B cell (primary cell): ENCODE results near the gene CCDC170. TPM values are rescaled to one million over a fixed set of nuclear protein-coding genes. Genes with fewer than 3 reads are reported as not detected.

ENCODE experiments used
- ATAC-seq: fragments of 200-7000 bp; cut with Tn5 transposase; one replicate; pipeline ENCODE4 v1.10.0; 2021; ENCODE audit warnings: low read depth, mild to moderate bottlenecking, moderate number of reproducible peaks, moderate library complexity
- CTCF ChIA-PET: fragments of 350-600 bp; sonication (Branson Sonifier 250); formaldehyde crosslinking; loops from one replicate; lab custom pipeline; 2021; ENCODE audit warnings: antibody characterized with exemption, inconsistent platforms; lab: Charles Lee
- POLR2A ChIA-PET: fragments of 350-600 bp; sonication (Branson Sonifier 250); formaldehyde crosslinking; loops from one replicate; lab custom pipeline; 2021; ENCODE audit warnings: antibody characterized with exemption; lab: Charles Lee
- DNase-seq: peaks from one replicate; pipeline ENCODE4 v3.0.0; 2013
- H2AFZ ChIP-seq: 2 replicates; pipeline ENCODE4 v1.6.1; 2012; ENCODE audit warnings: mild to moderate bottlenecking, low read depth, low read length; ENCODE audit not compliant: insufficient read depth, poor library complexity, severe bottlenecking
- H3K27ac ChIP-seq, 2 donors: 1 replicate in 1 of 2; 2 replicates in 1 of 2; pipeline ENCODE4 v1.5.1; 2012 to 2013; ENCODE audit warnings: low read length in 2 of 2, mild to moderate bottlenecking in 2 of 2, moderate library complexity in 1 of 2
- H3K27me3 ChIP-seq, 4 experiments: fragments of 200-600 bp in 1 of 4; sonication (generic) in 1 of 4; replicated peaks in 1 of 4; 1 replicate in 2 of 4; 2 replicates in 2 of 4; pipeline versions ENCODE4 v1.6.1 to v1.7.0; 2013 to 2016; ENCODE audit warnings: low read length in 3 of 4, mild to moderate bottlenecking in 2 of 4, mixed read lengths in 1 of 4, moderate library complexity in 1 of 4; ENCODE audit not compliant: insufficient read depth in 4 of 4, control insufficient read depth in 3 of 4; ENCODE audit errors: control extremely low read depth in 1 of 4
- H3K36me3 ChIP-seq, 2 experiments: replicated peaks in 1 of 2; 1 replicate in 1 of 2; 2 replicates in 1 of 2; pipeline versions ENCODE4 v1.6.1 to v1.7.1; 2013; ENCODE audit warnings: low read length in 1 of 2; ENCODE audit not compliant: insufficient read depth in 2 of 2, control insufficient read depth in 1 of 2; ENCODE audit errors: control extremely low read depth in 1 of 2, extremely low read depth in 1 of 2
- H3K4me1 ChIP-seq, 2 donors: fragments of 200-600 bp in 1 of 2; sonication (generic) in 1 of 2; 1 replicate in 1 of 2; 2 replicates in 1 of 2; pipeline versions ENCODE4 v1.5.1 to v1.6.1; 2013 to 2017; ENCODE audit warnings: low read length in 2 of 2; ENCODE audit not compliant: control insufficient read depth in 2 of 2, insufficient read depth in 2 of 2
- H3K4me2 ChIP-seq: replicated peaks from 2 replicates; pipeline ENCODE3; 2012; ENCODE audit warnings: mild to moderate bottlenecking, low read depth, low read length; ENCODE audit not compliant: poor library complexity, severe bottlenecking
- H3K4me3 ChIP-seq, 5 experiments: fragments of 200-600 bp in 1 of 5; sonication (generic) in 1 of 5; 1 replicate in 3 of 5; 2 replicates in 2 of 5; pipeline versions ENCODE4 v1.5.1 to v1.7.0; 2011 to 2016; ENCODE audit warnings: low read length in 4 of 5, mild to moderate bottlenecking in 4 of 5, low read depth in 2 of 5, control low read depth in 1 of 5, moderate library complexity in 1 of 5; ENCODE audit not compliant: insufficient read depth in 1 of 5; ENCODE audit errors: control extremely low read depth in 1 of 5, extremely low read depth in 1 of 5
- H3K79me2 ChIP-seq: fragments of 200-600 bp; sonication (generic); one replicate; pipeline ENCODE4 v1.6.0; 2016; ENCODE audit warnings: low read length; ENCODE audit not compliant: control insufficient read depth, insufficient read depth
- H3K9ac ChIP-seq: fragments of 200-600 bp; sonication (generic); 2 replicates; pipeline ENCODE4 v1.6.1; 2017; ENCODE audit warnings: mild to moderate bottlenecking, low read length, moderate library complexity
- H3K9me3 ChIP-seq, 3 donors: one replicate each; pipeline versions ENCODE4 v1.6.1 to v1.7.1; 2013; ENCODE audit warnings: low read length in 2 of 3; ENCODE audit not compliant: control insufficient read depth in 2 of 3, insufficient read depth in 1 of 3; ENCODE audit errors: control extremely low read depth in 1 of 3
- H4K20me1 ChIP-seq: 2 replicates; pipeline ENCODE4 v1.6.0; 2012; ENCODE audit warnings: mild to moderate bottlenecking, low read length; ENCODE audit not compliant: insufficient read depth, control insufficient read depth, poor library complexity, severe bottlenecking
- H3K27ac Mint-ChIP-seq: one replicate; pipeline ENCODE4 v1.8.0; 2021; ENCODE audit warnings: mixed read lengths
- H3K27me3 Mint-ChIP-seq: one replicate; pipeline ENCODE4 v1.8.0; 2021; ENCODE audit warnings: mixed read lengths
- H3K4me1 Mint-ChIP-seq: one replicate; pipeline ENCODE4 v1.8.0; 2021; ENCODE audit warnings: mixed read lengths
- H3K4me3 Mint-ChIP-seq: one replicate; pipeline ENCODE4 v1.8.0; 2021; ENCODE audit warnings: mixed read lengths
- H3K9me3 Mint-ChIP-seq: one replicate; pipeline ENCODE4 v1.8.0; 2022; ENCODE audit warnings: mixed read lengths; ENCODE audit not compliant: insufficient read depth
- EZH2 ChIP-seq: IDR thresholded peaks from 2 replicates; pipeline ENCODE4 v1.6.1; 2012; ENCODE audit warnings: borderline replicate concordance, low read depth, mild to moderate bottlenecking, moderate library complexity, low read length; ENCODE audit not compliant: insufficient read depth, poor library complexity, severe bottlenecking
- WGBS: methylation state at CpG from one replicate; pipeline ENCODE4 v1.1.5; 2013; ENCODE audit warnings: missing lambda C conversion rate; ENCODE audit not compliant: insufficient coverage; 5-methylcytosine and 5-hydroxymethylcytosine counted together
- intact Hi-C: fragments of 100-400 bp; cut with micrococcal nuclease; formaldehyde crosslinking; loops from one replicate; pipeline ENCODE4 v1.10.0; 2022
- polyA plus RNA-seq: library from polyadenylated mRNA; depleted of rRNA; stranded (reverse); fragments of >200 nt; gene quantifications from 2 replicates; pipeline ENCODE4 v1.2.3, GENCODE V29; 2012
- total RNA-seq, 2 donors: library from RNA; stranded (reverse); fragments of 120-200 nt in 1 of 2; gene quantifications; 1 replicate in 1 of 2; 2 replicates in 1 of 2; pipeline versions ENCODE4 v1.2.3 to v1.2.4, GENCODE V29; 2013 to 2022
- TF ChIP-seq, protein P1 (sequence below): fragments of 200-600 bp; IDR thresholded peaks from one replicate; pipeline ENCODE4 v1.8.0; 2022; ENCODE audit warnings: antibody characterized with exemption, mild to moderate bottlenecking

CCDC170 gene
- total and polyA plus RNA-seq, 2 donors (not counting 1 experiment from before 2014, with no cell fraction given): 0.01 TPM; not detected in 1

GRCh38 chr6:151482290-151482689 lies 11.5 kb upstream of the CCDC170 start:
- ATAC-seq: no peak
- Mint-ChIP-seq H3K4me3 (peak overlapping the region; percentile 82), H3K27me3 (no peaks in the 10 kb centered on the region), H3K9me3 (no peaks in the 10 kb centered on the region), H3K4me1 (peaks cover 18% of the 10 kb centered on the region), H3K27ac (peak overlapping the region; percentile 89)
- Histone ChIP-seq H3K27me3 (no peaks in the 10 kb centered on the region), H4K20me1 (no peaks in the 10 kb centered on the region), H3K79me2 (no peaks in the 10 kb centered on the region), H3K36me3 (no peaks in the 10 kb centered on the region), H2AFZ (peak overlapping the region; percentile 41), H3K4me1 (peaks cover 13 to 15% of the 10 kb centered on the region in 2 donors), H3K9me3 (peaks cover 0 to 4% (median 0%) of the 10 kb centered on the region in 3 donors), H3K4me2 (peak overlapping the region; percentile 64), H3K27ac (peak overlapping the region; percentile 53 to 58), H3K4me3 (peak overlapping the region in 3 of 5 experiments; percentile 17 to 33 (median 26)), H3K9ac (peak overlapping the region; percentile 53)
- intact Hi-C loops: no loop called here
- peak; percentile 25 for DNase-seq
- ChIA-PET CTCF (interaction anchor here (0.7 to 0.9 kb wide), 2 partner anchors 9 to 158 kb away, joined by 4 read pairs; no protein-coding TSS in a partner anchor), POLR2A (interaction anchor here (0.7 kb wide), 1 partner anchor 34 kb away, joined by 7 read pairs; no protein-coding TSS in a partner anchor)
- no peak for TF ChIP-seq EZH2
- TF ChIP-seq, protein P1, sequence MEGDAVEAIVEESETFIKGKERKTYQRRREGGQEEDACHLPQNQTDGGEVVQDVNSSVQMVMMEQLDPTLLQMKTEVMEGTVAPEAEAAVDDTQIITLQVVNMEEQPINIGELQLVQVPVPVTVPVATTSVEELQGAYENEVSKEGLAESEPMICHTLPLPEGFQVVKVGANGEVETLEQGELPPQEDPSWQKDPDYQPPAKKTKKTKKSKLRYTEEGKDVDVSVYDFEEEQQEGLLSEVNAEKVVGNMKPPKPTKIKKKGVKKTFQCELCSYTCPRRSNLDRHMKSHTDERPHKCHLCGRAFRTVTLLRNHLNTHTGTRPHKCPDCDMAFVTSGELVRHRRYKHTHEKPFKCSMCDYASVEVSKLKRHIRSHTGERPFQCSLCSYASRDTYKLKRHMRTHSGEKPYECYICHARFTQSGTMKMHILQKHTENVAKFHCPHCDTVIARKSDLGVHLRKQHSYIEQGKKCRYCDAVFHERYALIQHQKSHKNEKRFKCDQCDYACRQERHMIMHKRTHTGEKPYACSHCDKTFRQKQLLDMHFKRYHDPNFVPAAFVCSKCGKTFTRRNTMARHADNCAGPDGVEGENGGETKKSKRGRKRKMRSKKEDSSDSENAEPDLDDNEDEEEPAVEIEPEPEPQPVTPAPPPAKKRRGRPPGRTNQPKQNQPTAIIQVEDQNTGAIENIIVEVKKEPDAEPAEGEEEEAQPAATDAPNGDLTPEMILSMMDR: no peak
- no CpG with 5 or more reads among the region's 5 CpGs for WGBS

- Histone ChIP-seq H3K27me3 (no peaks in the 10 kb centered on the region), H3K9ac (no peak overlapping the region), H3K79me2 (no peaks in the 10 kb centered on the region), H4K20me1 (no peaks in the 10 kb centered on the region), H3K4me2 (no peak overlapping the region), H3K4me3 (no peak overlapping the region), H2AFZ (no peak overlapping the region), H3K36me3 (no peaks in the 10 kb centered on the region), H3K9me3 (peaks cover 0 to 4% (median 0%) of the 10 kb centered on the region in 3 donors), H3K4me1 (peaks cover 13 to 15% of the 10 kb centered on the region in 2 donors), H3K27ac (no peak overlapping the region)
- intact Hi-C loops: no loop called here
- CTCF ChIA-PET: no interaction called here
- H3K27me3 Mint-ChIP-seq: no peaks in the 10 kb centered on the region
- DNase-seq (no peak), ATAC-seq (no peak)
- POLR2A ChIA-PET: no interaction called here
- TF ChIP-seq EZH2: no peak
- TF ChIP-seq, protein P1: no peak
- no peak overlapping the region for H3K4me3 Mint-ChIP-seq
- H3K27ac Mint-ChIP-seq: no peak overlapping the region
- H3K9me3 Mint-ChIP-seq: no peaks in the 10 kb centered on the region
- peaks cover 18% of the 10 kb centered on the region for H3K4me1 Mint-ChIP-seq
Measured at GRCh38 chr6:151483994-151484393, 9.8 kb upstream of the CCDC170 start.
